GM23338 (cell line): ENCODE results near the gene MAST2. TPM values are rescaled to one million over a fixed set of nuclear protein-coding genes. Genes with fewer than 3 reads are reported as not detected.

Experiments
- ATAC-seq: fragments of 200-7000 bp; cut with Tn5 transposase; 3 replicates; pipeline ENCODE4 v1.9.1; 2020
- DNase-seq: peaks from one replicate; pipeline ENCODE4 v3.0.0-alpha.2; 2015; ENCODE audit warnings: low spot score
- H2AFZ ChIP-seq: fragments of 200-600 bp; sonication (generic); 2 replicates; pipeline ENCODE4 v1.8.0; 2016; ENCODE audit warnings: antibody characterized with exemption, mild to moderate bottlenecking, moderate library complexity
- H3F3A ChIP-seq: fragments of 200-600 bp; sonication (generic); replicated peaks from 2 replicates; pipeline ENCODE4 v1.8.0; 2017; ENCODE audit warnings: antibody characterized with exemption, mixed run types, low read depth
- H3K27ac ChIP-seq: fragments of 200-600 bp; sonication (generic); 2 replicates; pipeline ENCODE4 v1.6.1; 2016; ENCODE audit warnings: low read depth
- H3K27me3 ChIP-seq: fragments of 200-600 bp; sonication (generic); 2 replicates; pipeline ENCODE4 v1.8.0; 2016; ENCODE audit warnings: mild to moderate bottlenecking, mixed run types, moderate library complexity; ENCODE audit not compliant: insufficient read depth
- H3K36me3 ChIP-seq: fragments of 200-600 bp; sonication (generic); 2 replicates; pipeline ENCODE4 v1.8.0; 2016; ENCODE audit warnings: mild to moderate bottlenecking; ENCODE audit not compliant: insufficient read depth
- H3K4me1 ChIP-seq: fragments of 200-600 bp; sonication (generic); 2 replicates; pipeline ENCODE4 v1.8.0; 2016; ENCODE audit warnings: mild to moderate bottlenecking, moderate library complexity; ENCODE audit not compliant: insufficient read depth
- H3K4me2 ChIP-seq: fragments of 200-600 bp; sonication (generic); 2 replicates; pipeline ENCODE4 v1.7.1; 2017; ENCODE audit warnings: mixed run types
- H3K4me3 ChIP-seq: fragments of 200-600 bp; sonication (generic); 2 replicates; pipeline ENCODE4 v1.6.1; 2016; ENCODE audit warnings: mixed run types
- H3K79me2 ChIP-seq: fragments of 200-600 bp; sonication (generic); replicated peaks from 2 replicates; pipeline ENCODE4 v1.8.0; 2017; ENCODE audit warnings: mild to moderate bottlenecking; ENCODE audit not compliant: insufficient read depth
- H3K9me2 ChIP-seq: fragments of 200-600 bp; sonication (generic); 2 replicates; pipeline ENCODE4 v1.8.0; 2017; ENCODE audit not compliant: insufficient read depth
- H4K20me1 ChIP-seq: fragments of 200-600 bp; sonication (generic); replicated peaks from 2 replicates; pipeline ENCODE4 v1.8.0; 2017; ENCODE audit warnings: mild to moderate bottlenecking; ENCODE audit not compliant: insufficient read depth
- H3K27ac Mint-ChIP-seq: 2 replicates; pipeline ENCODE4 v1.8.0; 2020; ENCODE audit warnings: inconsistent platforms, mild to moderate bottlenecking, moderate library complexity, mixed read lengths
- H3K27me3 Mint-ChIP-seq: 3 replicates; pipeline ENCODE4 v1.8.0; 2022; ENCODE audit warnings: low read depth, mild to moderate bottlenecking, moderate library complexity, mixed read lengths, inconsistent platforms; ENCODE audit not compliant: insufficient read depth, poor library complexity
- H3K36me3 Mint-ChIP-seq: 3 replicates; pipeline ENCODE4 v1.8.0; 2021; ENCODE audit warnings: low read depth, mild to moderate bottlenecking, inconsistent platforms, moderate library complexity, mixed read lengths
- H3K4me1 Mint-ChIP-seq: 3 replicates; pipeline ENCODE4 v1.8.0; 2020; ENCODE audit warnings: mild to moderate bottlenecking, inconsistent platforms, mixed read lengths
- H3K4me3 Mint-ChIP-seq: 3 replicates; pipeline ENCODE4 v1.8.0; 2021; ENCODE audit warnings: moderate library complexity, mild to moderate bottlenecking, inconsistent platforms, mixed read lengths
- H3K9me3 Mint-ChIP-seq: 3 replicates; pipeline ENCODE4 v1.8.0; 2020; ENCODE audit warnings: moderate library complexity, mild to moderate bottlenecking, inconsistent platforms, mixed read lengths
- CREB1 ChIP-seq: fragments of 250-450 bp; sonication (Bioruptor Pico); IDR thresholded peaks from 2 replicates; pipeline ENCODE4 v1.5.0; 2020; ENCODE audit warnings: low read depth, mild to moderate bottlenecking, moderate library complexity
- CTCF ChIP-seq, 2 experiments: fragments of 200-600 bp in 1 of 2; sonication (generic) in 1 of 2; conservative IDR thresholded peaks; 2 replicates each; pipeline versions ENCODE4 v1.5.1 to v1.6.1; 2016 to 2017; ENCODE audit warnings: antibody characterized with exemption in 2 of 2, low read depth in 2 of 2, mild to moderate bottlenecking in 2 of 2, moderate library complexity in 1 of 2
- ETS1 ChIP-seq: IDR thresholded peaks from 2 replicates; pipeline ENCODE4 v1.6.1; 2016; ENCODE audit warnings: antibody characterized with exemption
- EZH2 ChIP-seq: fragments of 200-600 bp; sonication (generic); IDR thresholded peaks from one replicate; pipeline ENCODE4 v1.8.0; 2017; ENCODE audit warnings: antibody characterized with exemption, mild to moderate bottlenecking, low read depth; ENCODE audit not compliant: unreplicated experiment
- EZH2phosphoT487 ChIP-seq: fragments of 200-600 bp; sonication (generic); IDR thresholded peaks from one replicate; pipeline ENCODE4 v1.8.1; 2018; ENCODE audit warnings: antibody characterized with exemption; ENCODE audit not compliant: unreplicated experiment
- JUNB ChIP-seq: IDR thresholded peaks from one replicate; pipeline ENCODE4 v1.6.1; 2016; ENCODE audit warnings: antibody characterized with exemption; ENCODE audit not compliant: unreplicated experiment
- STAT1 ChIP-seq: IDR thresholded peaks from one replicate; pipeline ENCODE4 v1.6.1; 2016; ENCODE audit warnings: antibody characterized with exemption; ENCODE audit not compliant: unreplicated experiment
- ZNF331 ChIP-seq: fragments of 250-450 bp; sonication (Bioruptor Pico); IDR thresholded peaks from 2 replicates; pipeline ENCODE4 v1.5.0; 2020; ENCODE audit warnings: low read depth, mild to moderate bottlenecking, moderate library complexity
- ZNF462 ChIP-seq: fragments of 250-450 bp; sonication (Bioruptor Pico); IDR thresholded peaks from 2 replicates; pipeline ENCODE4 v1.5.0; 2020; ENCODE audit warnings: mild to moderate bottlenecking, moderate library complexity
- polyA plus RNA-seq: library from polyadenylated mRNA; unstranded; fragments of >200 nt; fragmentation: Nextera tagmentation; extraction: Ambion mirVana; gene quantifications from 2 replicates; pipeline ENCODE4 v1.2.1, GENCODE V29; 2016
- total RNA-seq: library from RNA; depleted of rRNA; stranded (reverse); fragments of >200 nt; shearing (Covaris generic); gene quantifications from 2 replicates; pipeline ENCODE4 v1.2.3, GENCODE V29; 2014

MAST2 gene
- total and polyA plus RNA-seq, 2 experiments from 2014 or later: 11.5 to 57.7 TPM

GRCh38 chr1:45848097-45848496, 44.7 kb downstream of the MAST2 start:
- H3K27me3 ChIP-seq: no peaks in the 10 kb centered on the region
- no peak overlapping the region; the same call in 1 of the 2 replicates for H3K4me2 ChIP-seq
- H3K27ac Mint-ChIP-seq: no peak overlapping the region
- no peak overlapping the region for H3K27ac ChIP-seq
- H3K27me3 Mint-ChIP-seq: peaks cover 3% of the 10 kb centered on the region
- H3K36me3 Mint-ChIP-seq: peaks cover 23% of the 10 kb centered on the region
- H3K9me2 ChIP-seq: no peaks in the 10 kb centered on the region
- H3K4me1 ChIP-seq: peaks cover 4% of the 10 kb centered on the region
- H3K9me3 Mint-ChIP-seq: peaks cover 15% of the 10 kb centered on the region; the same call in 2 of the 3 replicates
- H3K4me3 ChIP-seq: no peak overlapping the region
- peaks cover 15% of the 10 kb centered on the region for H3K4me1 Mint-ChIP-seq
- H4K20me1 ChIP-seq: peaks cover 4% of the 10 kb centered on the region; the same call in 1 of the 2 replicates
- TF ChIP-seq STAT1 (no peak), CTCF (conservative IDR thresholded peaks at IDR 0.05; ENCODE audit: low read depth in 2 of 2) (no peak)
- no peaks in the 10 kb centered on the region for H3F3A ChIP-seq
- ATAC-seq: no peak
- peaks cover 64% of the 10 kb centered on the region for H3K79me2 ChIP-seq
- no peak for DNase-seq
- H3K36me3 ChIP-seq: no peaks in the 10 kb centered on the region
- H3K4me3 Mint-ChIP-seq: no peak overlapping the region
- no peak overlapping the region for H2AFZ ChIP-seq

GRCh38 chr1:45848714-45849113, 45.3 kb downstream of the MAST2 start:
- Mint-ChIP-seq H3K4me1 (peaks cover 15% of the 10 kb centered on the region), H3K4me3 (no peak overlapping the region), H3K9me3 (peaks cover 15% of the 10 kb centered on the region; the same call in 2 of the 3 replicates), H3K27me3 (peaks cover 3% of the 10 kb centered on the region), H3K27ac (no peak overlapping the region), H3K36me3 (peaks cover 23% of the 10 kb centered on the region)
- DNase-seq (peak; percentile 54), ATAC-seq (peak; percentile 73)
- Histone ChIP-seq H3K79me2 (peaks cover 69% of the 10 kb centered on the region), H2AFZ (no peak overlapping the region), H4K20me1 (peaks cover 4% of the 10 kb centered on the region; the same call in 1 of the 2 replicates), H3K9me2 (no peaks in the 10 kb centered on the region), H3K4me2 (no peak overlapping the region), H3K36me3 (no peaks in the 10 kb centered on the region), H3K4me1 (peaks cover 4% of the 10 kb centered on the region), H3K27ac (no peak overlapping the region), H3K27me3 (no peaks in the 10 kb centered on the region), H3F3A (no peaks in the 10 kb centered on the region), H3K4me3 (no peak overlapping the region)
- TF ChIP-seq STAT1: no peak
- no peak for TF ChIP-seq CREB1 (CRISPR knock-in tag)
- no peak for TF ChIP-seq ZNF331 (CRISPR knock-in tag)
- TF ChIP-seq ETS1: no peak
- TF ChIP-seq ZNF462 (CRISPR knock-in tag): no peak
- no peak for TF ChIP-seq JUNB
- no peak for TF ChIP-seq EZH2
- no peak for TF ChIP-seq CTCF (conservative IDR thresholded peaks at IDR 0.05; ENCODE audit: low read depth in 2 of 2)
- no peak for TF ChIP-seq EZH2phosphoT487
